GM21390 (cell line): ENCODE results near the gene NCAPG2.

Experiments used
- ATAC-seq: cut with Tn5 transposase; IDR thresholded peaks from one replicate; pipeline ENCODE4 v1.9.1; 2021; ENCODE audit not compliant: unreplicated experiment

Gene NCAPG2

GRCh38 chr7:158735935-158736334 is 31.3 kb upstream of the NCAPG2 start:
- ATAC-seq: no peak

GRCh38 chr7:158734861-158735260 is 30.3 kb upstream of the NCAPG2 start:
- no peak for ATAC-seq

GRCh38 chr7:158733775-158734494 is 29.3 kb upstream of the NCAPG2 start:
- ATAC-seq: no peak

- ATAC-seq: no peak
Measured at GRCh38 chr7:158733220-158733519, 28.6 kb upstream of the NCAPG2 start.

- no peak for ATAC-seq
Measured at GRCh38 chr7:158732494-158733219, 28.1 kb upstream of the NCAPG2 start.

GRCh38 chr7:158731761-158732160 is 27.2 kb upstream of the NCAPG2 start:
- no peak for ATAC-seq

GRCh38 chr7:158730383-158731346 is 26.1 kb upstream of the NCAPG2 start:
- ATAC-seq: no peak

- no peak for ATAC-seq
Measured at GRCh38 chr7:158729646-158730382, 25.2 kb upstream of the NCAPG2 start.

GRCh38 chr7:158728911-158729645 is 24.5 kb upstream of the NCAPG2 start:
- ATAC-seq: no peak

GRCh38 chr7:158727690-158728089 is 23.1 kb upstream of the NCAPG2 start:
- ATAC-seq: no peak

- ATAC-seq: no peak
Measured at GRCh38 chr7:158726277-158726807, 21.7 kb upstream of the NCAPG2 start.

- no peak for ATAC-seq
Measured at GRCh38 chr7:158725506-158725800, 20.8 kb upstream of the NCAPG2 start.

GRCh38 chr7:158724658-158725505 is 20.3 kb upstream of the NCAPG2 start:
- no peak for ATAC-seq

GRCh38 chr7:158723714-158724385 is 19.2 kb upstream of the NCAPG2 start:
- no peak for ATAC-seq

- ATAC-seq: no peak
Measured at GRCh38 chr7:158723266-158723665, 18.7 kb upstream of the NCAPG2 start.

GRCh38 chr7:158722574-158723237 is 18.1 kb upstream of the NCAPG2 start:
- no peak for ATAC-seq

- ATAC-seq: no peak
Measured at GRCh38 chr7:158720112-158720511, 15.5 kb upstream of the NCAPG2 start.

GRCh38 chr7:158716802-158717201 is 12.2 kb upstream of the NCAPG2 start:
- no peak for ATAC-seq
